ENCODE results near the gene GLDC.

GLDC gene

GRCh38 chr9:6673326-6674025, 27.9 kb upstream of the GLDC start:
- Histone ChIP-seq H2AFZ (ENCODE audit: low read length) (no peak overlapping the region), H3K4me3 (ENCODE audit: low read length) (0 out of 2 replicates have a peak overlapping the region, but pooled peaks have one; percentile 2), H3K4me1 (ENCODE audit: low read length) (peaks cover 12% of the 10 kb centered on the region), H3K4me2 (ENCODE audit: low read depth, low read length) (peak overlapping the region; percentile 42), H3K27me3 (replicated peaks; ENCODE audit: insufficient read depth, low read length) (no peaks in the 10 kb centered on the region), H3K9me2 (replicated peaks; ENCODE audit: insufficient read depth, low read length) (no peaks in the 10 kb centered on the region), H4K20me1 (ENCODE audit: insufficient read depth, low read length) (no peaks in the 10 kb centered on the region), H3F3A (ENCODE audit: insufficient read depth, low read length) (peaks cover 10% of the 10 kb centered on the region), H3K9me3 (replicated peaks; ENCODE audit: insufficient read depth, low read length) (no peaks in the 10 kb centered on the region), H3K36me3 (replicated peaks; ENCODE audit: insufficient read depth, low read length) (no peaks in the 10 kb centered on the region), H3K79me2 (ENCODE audit: low read length) (no peaks in the 10 kb centered on the region), H3K27ac (ENCODE audit: low read length) (peak overlapping the region; percentile 32; the same call in 1 of the 2 replicates), H3K9ac (ENCODE audit: low read length) (no peak overlapping the region)
- TF ChIP-seq EZH2 (optimal IDR thresholded peaks at IDR 0.05; ENCODE audit: low read depth, low read length): no peak
- no peak for TF ChIP-seq EZH2phosphoT487 (IDR thresholded peaks at IDR 0.05; ENCODE audit: low read length)
- no peak for TF ChIP-seq CTCF (IDR thresholded peaks at IDR 0.05; ENCODE audit: low read length)
- DNase-seq: peak; percentile 60

- DNase-seq: no peak
- peaks cover 16% of the 10 kb centered on the region for H3K4me1 ChIP-seq (ENCODE audit: low read length)
- no peaks in the 10 kb centered on the region for H3K9me2 ChIP-seq (replicated peaks; ENCODE audit: insufficient read depth, low read length)
- peaks cover 10% of the 10 kb centered on the region for H3F3A ChIP-seq (ENCODE audit: insufficient read depth, low read length)
- TF ChIP-seq EZH2phosphoT487 (IDR thresholded peaks at IDR 0.05; ENCODE audit: low read length): no peak
- no peak for TF ChIP-seq CTCF (IDR thresholded peaks at IDR 0.05; ENCODE audit: low read length)
- TF ChIP-seq EZH2 (optimal IDR thresholded peaks at IDR 0.05; ENCODE audit: low read depth, low read length): no peak
- no peaks in the 10 kb centered on the region for H3K79me2 ChIP-seq (ENCODE audit: low read length)
- no peak overlapping the region for H2AFZ ChIP-seq (ENCODE audit: low read length)
- H3K9me3 ChIP-seq (replicated peaks; ENCODE audit: insufficient read depth, low read length): no peaks in the 10 kb centered on the region
- H3K36me3 ChIP-seq (replicated peaks; ENCODE audit: insufficient read depth, low read length): no peaks in the 10 kb centered on the region
- H3K27me3 ChIP-seq (replicated peaks; ENCODE audit: insufficient read depth, low read length): no peaks in the 10 kb centered on the region
- H3K27ac ChIP-seq (ENCODE audit: low read length): no peak overlapping the region
- no peak overlapping the region for H3K4me3 ChIP-seq (ENCODE audit: low read length)
- no peak overlapping the region for H3K9ac ChIP-seq (ENCODE audit: low read length)
- no peaks in the 10 kb centered on the region for H4K20me1 ChIP-seq (ENCODE audit: insufficient read depth, low read length)
- no peak overlapping the region for H3K4me2 ChIP-seq (ENCODE audit: low read depth, low read length)
These were observed 26.6 kb upstream of the GLDC start for GRCh38 chr9:6672118-6672517.

- no peaks in the 10 kb centered on the region for H3K36me3 ChIP-seq (replicated peaks; ENCODE audit: insufficient read depth, low read length)
These were observed 25.9 kb upstream of the GLDC start for GRCh38 chr9:6671416-6671815.

More at GRCh38 chr9:6671416-6671815, 25.9 kb upstream of the GLDC start:
- Histone ChIP-seq H3K27me3 (replicated peaks; ENCODE audit: insufficient read depth, low read length) (no peaks in the 10 kb centered on the region), H3K4me3 (ENCODE audit: low read length) (no peak overlapping the region), H3K4me2 (ENCODE audit: low read depth, low read length) (no peak overlapping the region), H2AFZ (ENCODE audit: low read length) (no peak overlapping the region), H3K9me3 (replicated peaks; ENCODE audit: insufficient read depth, low read length) (no peaks in the 10 kb centered on the region), H3F3A (ENCODE audit: insufficient read depth, low read length) (peaks cover 10% of the 10 kb centered on the region), H3K79me2 (ENCODE audit: low read length) (no peaks in the 10 kb centered on the region), H3K9ac (ENCODE audit: low read length) (no peak overlapping the region), H3K9me2 (replicated peaks; ENCODE audit: insufficient read depth, low read length) (no peaks in the 10 kb centered on the region), H3K4me1 (ENCODE audit: low read length) (peaks cover 16% of the 10 kb centered on the region), H4K20me1 (ENCODE audit: insufficient read depth, low read length) (no peaks in the 10 kb centered on the region), H3K27ac (ENCODE audit: low read length) (no peak overlapping the region)
- no peak for DNase-seq
- TF ChIP-seq EZH2phosphoT487 (IDR thresholded peaks at IDR 0.05; ENCODE audit: low read length): no peak
- TF ChIP-seq CTCF (IDR thresholded peaks at IDR 0.05; ENCODE audit: low read length): no peak
- no peak for TF ChIP-seq EZH2 (optimal IDR thresholded peaks at IDR 0.05; ENCODE audit: low read depth, low read length)

Data from MM.1S (cell line).